GM20000 (cell line): ENCODE data around the gene NTF3.

Experiments used
- DNase-seq: peaks from one replicate; pipeline ENCODE4 v3.0.0; 2012; ENCODE audit warnings: low spot score
- CTCF ChIP-seq: IDR thresholded peaks from 2 replicates; pipeline ENCODE4 v1.5.1; 2012; ENCODE audit warnings: mild to moderate bottlenecking, control low read depth; ENCODE audit errors: extremely low read depth, missing control alignments

The NTF3 gene

DNA sequence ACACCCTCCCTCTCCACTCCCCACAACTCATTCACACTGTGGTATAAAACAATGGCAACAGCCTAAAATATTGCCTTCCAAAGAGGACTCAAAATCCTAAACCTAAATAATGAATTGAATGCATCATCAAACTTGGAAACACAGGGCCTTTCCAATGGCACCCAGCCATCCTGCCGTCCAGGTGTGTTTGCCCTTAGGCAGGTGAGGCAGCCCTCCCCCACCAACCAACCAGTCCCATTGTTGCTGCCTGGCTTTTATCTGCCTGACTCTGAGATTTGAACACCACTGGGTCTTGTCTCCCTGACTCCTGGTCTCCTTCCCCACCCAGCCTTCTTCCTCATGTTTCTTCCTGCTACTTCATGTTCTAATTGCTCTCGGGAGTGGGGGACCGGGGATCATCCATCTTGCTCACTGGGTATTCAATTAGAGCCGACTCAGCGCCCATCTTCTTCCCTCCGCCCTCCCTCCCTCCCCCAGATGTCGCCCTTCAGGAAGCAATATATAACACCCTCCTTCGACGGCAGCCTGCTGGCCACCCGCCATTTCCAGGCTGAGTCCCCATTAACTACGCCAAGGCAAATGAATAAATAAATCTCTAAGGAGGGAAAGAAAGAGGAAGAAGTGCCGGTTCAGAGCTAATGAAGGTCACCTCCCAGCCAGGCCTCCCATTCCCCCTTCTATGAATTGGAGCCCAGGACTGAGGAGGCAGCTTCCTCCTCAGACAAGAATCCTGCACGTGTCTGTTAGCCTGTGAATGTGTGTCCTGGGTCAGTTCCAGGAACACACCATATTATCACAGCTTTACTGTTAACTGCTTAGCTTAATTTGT lies 36.3 kb upstream of the NTF3 start:
- DNase-seq = no peak
- no peak for TF ChIP-seq CTCF

- no peak for DNase-seq
- no peak for TF ChIP-seq CTCF
Observed at GRCh38 chr12:5396541-5396940, 35.4 kb upstream of the NTF3 start.

DNA sequence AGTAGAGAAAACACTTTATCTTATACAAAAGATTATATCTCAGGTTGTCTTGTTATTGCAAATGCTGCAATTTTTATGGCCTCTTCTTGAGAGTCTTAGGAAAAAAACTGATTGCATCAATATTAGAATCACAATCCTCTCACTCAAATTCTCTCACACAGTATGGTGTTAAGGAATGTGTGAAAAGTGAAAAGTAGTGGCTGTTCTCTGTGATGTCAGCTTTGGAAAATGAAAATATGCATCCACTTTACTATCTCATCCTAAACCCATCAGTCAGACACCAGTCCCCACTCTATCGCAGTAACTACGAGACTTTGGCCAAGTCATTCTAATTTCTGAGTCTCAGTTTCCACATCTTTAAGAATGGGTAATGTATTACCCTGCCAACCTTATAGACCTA lies 32.6 kb upstream of the NTF3 start:
- no peak for TF ChIP-seq CTCF
- DNase-seq = no peak

DNA sequence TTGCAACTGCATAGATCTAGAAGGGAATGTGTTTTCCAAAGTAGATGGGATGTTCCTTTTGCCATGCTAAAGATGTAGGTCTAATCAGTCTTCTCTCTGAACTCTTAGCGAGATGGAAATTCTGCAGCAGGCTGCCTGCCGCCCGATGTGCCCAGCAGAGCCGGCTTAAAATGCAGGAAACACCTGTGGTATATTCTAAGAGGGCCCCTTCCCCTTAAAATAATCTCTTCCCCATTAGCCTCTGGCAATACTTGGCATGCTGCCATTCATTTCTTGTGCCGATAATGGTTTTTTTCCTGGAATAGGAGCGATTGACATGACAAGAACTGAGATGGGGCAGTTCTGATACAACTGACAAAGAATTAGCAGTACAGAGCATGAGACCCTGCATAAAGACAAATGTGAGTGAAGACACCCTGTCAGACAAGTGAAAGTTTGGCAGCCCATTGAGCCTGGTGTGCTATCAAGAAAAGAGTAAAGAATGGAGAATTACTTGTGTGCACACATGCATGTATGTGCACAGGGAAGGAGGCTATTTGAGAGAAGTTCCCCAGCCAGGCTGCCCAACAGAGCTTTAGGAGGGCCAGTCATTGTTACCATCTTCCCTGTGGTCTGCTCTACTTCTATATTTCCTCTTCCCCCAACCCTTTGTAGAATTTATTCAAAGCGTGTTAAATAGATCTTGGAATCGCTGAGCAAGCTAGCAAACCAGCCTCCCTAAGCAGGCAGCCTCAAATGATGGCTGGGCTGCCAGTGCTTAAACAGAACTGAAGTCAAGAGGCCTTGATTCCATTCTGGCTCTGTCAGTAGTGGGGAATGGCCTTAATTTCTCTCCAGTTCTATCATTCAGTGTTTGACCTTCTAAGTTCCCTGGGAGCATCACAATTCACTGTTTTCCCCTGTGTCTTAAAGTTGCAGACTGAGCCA lies 29.6 kb upstream of the NTF3 start:
- DNase-seq = no peak
- no peak for TF ChIP-seq CTCF

- DNase-seq = no peak
- no peak for TF ChIP-seq CTCF
Observed at GRCh38 chr12:5403411-5403810, 28.5 kb upstream of the NTF3 start.

- TF ChIP-seq CTCF = no peak
- DNase-seq = no peak
Observed at GRCh38 chr12:5407034-5407856, 24.7 kb upstream of the NTF3 start.
